MV-4-11 (cell line): ENCODE data around the gene SPN.
"Not testable (repeated sequence)": the region's sequence is repeated elsewhere in the genome, so short reads cannot be mapped to it uniquely, and the experiment has no call there.

Experiments used
- DNase-seq: peaks from one replicate; lab custom pipeline; 2025; lab: John Stamatoyannopoulos, UW

SPN gene

GRCh38 chr16:29701214-29701555, 38.1 kb downstream of the SPN start:
- DNase-seq: no peak

GRCh38 chr16:29702269-29702668, 39.2 kb downstream of the SPN start:
- DNase-seq: no peak

GRCh38 chr16:29705030-29705429, 42.0 kb downstream of the SPN start:
- DNase-seq: no peak

GRCh38 chr16:29707160-29707559, 44.1 kb downstream of the SPN start:
- DNase-seq: not testable (repeated sequence)

- DNase-seq: no peak
These were observed 46.0 kb downstream of the SPN start for GRCh38 chr16:29708917-29709600.

GRCh38 chr16:29709657-29710056, 46.6 kb downstream of the SPN start:
- DNase-seq: not testable (repeated sequence)

GRCh38 chr16:29710227-29711219, 47.5 kb downstream of the SPN start:
- peak; percentile 57 for DNase-seq

GRCh38 chr16:29712809-29713208, 49.8 kb downstream of the SPN start:
- DNase-seq: no peak

- no peak for DNase-seq
These were observed 51.3 kb downstream of the SPN start for GRCh38 chr16:29714396-29714795.

GRCh38 chr16:29714972-29715371, 51.9 kb downstream of the SPN start:
- no peak for DNase-seq

GRCh38 chr16:29717113-29717512, 54.1 kb downstream of the SPN start:
- no peak for DNase-seq

- DNase-seq: no peak
These were observed 56.0 kb downstream of the SPN start for GRCh38 chr16:29719063-29719462.
